HG02970 (cell line): Measurements from ENCODE around the gene DOCK2.

ENCODE experiments used
- ATAC-seq: cut with Tn5 transposase; IDR thresholded peaks from one replicate; pipeline ENCODE4 v1.9.1; 2021; ENCODE audit warnings: mild to moderate bottlenecking, moderate library complexity, moderate number of reproducible peaks; ENCODE audit not compliant: unreplicated experiment, low FRiP score

DOCK2 gene

DNA sequence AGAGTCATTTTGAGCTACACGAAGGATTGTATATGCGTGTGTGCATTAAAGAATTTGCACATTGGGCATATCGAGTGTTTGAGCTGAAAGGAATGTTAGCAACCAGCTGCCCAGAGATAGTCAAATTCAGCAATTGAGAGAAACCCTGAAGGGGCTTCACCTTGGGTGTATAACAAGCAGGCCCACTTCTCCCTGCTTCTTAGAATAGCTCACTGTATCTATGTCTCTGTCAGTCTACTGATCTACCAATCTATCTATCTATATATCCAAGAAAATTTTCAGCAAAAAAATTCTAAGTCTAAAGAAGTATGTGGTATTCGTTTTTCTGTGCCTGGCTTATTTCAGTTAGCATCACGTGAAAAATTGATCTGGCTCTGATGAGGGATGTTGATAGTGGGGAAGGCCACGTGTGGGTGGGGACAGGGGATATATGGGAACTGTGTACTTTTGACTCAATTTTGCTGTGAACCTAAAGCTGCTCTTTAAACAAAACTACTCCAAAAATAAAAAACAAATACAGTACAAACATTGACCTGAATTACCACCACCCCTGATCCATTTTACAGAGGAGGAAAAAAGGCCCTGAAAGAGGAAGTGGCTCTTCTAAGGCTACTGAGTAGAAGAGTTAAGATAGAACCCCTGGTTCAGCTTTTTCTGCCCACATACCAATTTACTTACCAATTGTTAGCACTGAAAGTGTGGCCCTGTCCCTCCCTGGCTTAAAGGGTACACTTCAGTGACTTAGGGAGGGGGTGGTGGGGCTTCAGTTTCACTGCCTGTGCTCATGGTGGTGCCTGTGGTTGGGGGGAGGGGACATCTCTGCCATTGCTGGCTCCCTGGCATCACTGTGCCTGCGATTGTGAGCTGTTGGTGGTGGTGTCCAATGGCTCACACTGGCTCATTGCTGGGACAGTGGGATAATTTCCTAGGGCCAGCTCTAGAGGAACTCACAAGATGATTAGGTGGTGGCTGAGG is 141.8 kb downstream of the DOCK2 start:
- ATAC-seq, result peak; percentile 79

DNA sequence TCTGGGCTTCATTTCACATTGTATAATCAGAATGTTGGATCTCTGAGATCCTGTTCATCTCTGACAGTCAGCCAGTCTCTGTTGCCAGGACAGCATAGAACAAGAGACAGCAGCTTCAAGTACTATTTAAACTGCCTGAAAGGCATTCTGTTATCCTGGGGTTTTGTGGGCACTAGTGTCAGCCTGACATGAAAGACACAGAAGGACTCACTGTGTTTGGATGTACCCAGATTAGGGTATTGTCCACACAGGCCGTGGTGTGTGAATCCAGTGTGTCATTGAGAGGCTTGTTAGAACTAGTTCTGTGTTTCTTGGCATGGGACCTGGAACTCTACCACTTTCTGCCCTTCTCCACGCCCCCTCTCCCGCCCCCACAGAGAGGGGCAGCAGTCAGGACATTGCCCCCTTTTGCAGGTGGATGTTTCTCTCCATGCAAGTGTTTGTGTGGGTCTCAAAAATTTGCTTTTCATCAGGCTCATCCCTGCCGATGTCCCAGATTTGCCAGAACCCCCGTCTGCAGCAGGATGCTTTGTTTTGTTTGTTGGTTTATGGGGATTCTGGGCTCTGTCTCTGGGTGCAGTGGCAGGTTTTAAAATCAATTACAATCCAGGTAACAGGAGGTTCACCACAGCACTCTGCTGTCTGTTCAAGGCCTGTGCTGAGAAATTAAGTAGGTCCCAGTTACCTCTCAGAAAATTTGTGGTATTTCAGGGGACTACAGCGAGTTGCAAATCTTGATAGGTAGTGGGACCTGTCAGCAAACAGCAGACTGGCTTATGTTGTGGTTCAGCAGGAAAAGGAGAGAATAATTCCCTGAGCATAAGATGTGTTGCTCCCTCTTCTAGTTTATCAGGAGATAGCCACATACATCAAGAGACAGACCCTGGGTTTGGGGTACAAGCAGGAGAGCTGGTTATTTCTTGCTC is 144.6 kb downstream of the DOCK2 start:
- no peak for ATAC-seq

DNA sequence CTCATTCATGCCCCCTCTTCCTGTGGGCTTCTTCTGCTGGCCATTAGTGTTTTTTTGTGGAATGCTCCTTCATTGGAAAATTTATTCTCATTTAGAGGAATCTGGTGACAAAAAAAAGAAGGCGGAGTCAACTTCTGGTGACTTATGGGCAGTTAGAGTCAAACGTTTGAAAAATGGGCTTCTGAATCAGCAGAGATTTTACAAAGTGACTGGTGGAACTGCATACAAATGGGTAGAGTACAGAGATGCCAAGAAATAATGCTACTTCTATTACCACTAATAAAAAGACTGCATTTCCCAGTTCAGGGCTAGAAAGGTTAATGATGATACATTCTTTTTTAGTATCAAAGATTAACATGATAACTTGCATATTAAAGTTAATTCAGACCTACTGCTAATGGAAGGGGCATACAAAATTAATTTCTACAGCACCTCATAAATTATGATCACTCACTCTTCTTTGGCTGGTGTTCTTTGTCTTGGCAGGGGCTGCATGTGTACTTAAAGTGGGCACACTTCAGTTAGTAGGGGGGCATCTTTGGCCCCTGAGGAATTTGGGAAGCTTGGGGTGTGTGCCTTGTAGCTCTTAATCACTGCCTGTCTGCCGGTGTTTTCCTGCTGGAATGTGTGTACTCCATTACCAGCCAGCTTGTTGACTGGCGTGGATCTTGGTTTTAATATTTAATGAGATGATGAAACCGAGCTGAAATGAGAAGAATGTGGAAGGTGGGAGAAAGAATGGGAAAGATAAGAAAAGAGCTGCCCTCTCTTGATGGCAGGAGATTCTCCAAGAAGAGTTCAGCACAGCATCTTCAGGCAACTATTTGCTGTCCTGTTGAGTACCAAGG is 148.9 kb downstream of the DOCK2 start:
- ATAC-seq, result no peak

DNA sequence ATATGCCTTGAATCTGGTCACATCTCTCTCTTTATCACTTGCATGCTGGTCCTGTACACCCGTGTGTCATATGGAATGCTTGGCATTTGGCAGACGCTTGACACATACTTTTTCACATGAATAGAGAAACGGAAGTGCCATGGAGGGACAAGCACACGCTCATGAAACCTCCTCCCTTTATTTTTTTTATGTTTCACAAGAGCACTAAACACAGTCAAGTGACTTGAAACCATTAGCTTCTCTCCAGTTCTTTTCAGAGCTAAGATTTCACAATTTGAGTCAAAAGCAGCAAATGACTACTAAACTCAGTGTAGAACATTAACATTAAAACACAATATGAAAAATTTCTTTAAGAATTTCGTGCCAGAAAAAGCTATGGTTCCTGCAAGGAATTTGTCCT is 151.1 kb downstream of the DOCK2 start:
- ATAC-seq, result no peak

DNA sequence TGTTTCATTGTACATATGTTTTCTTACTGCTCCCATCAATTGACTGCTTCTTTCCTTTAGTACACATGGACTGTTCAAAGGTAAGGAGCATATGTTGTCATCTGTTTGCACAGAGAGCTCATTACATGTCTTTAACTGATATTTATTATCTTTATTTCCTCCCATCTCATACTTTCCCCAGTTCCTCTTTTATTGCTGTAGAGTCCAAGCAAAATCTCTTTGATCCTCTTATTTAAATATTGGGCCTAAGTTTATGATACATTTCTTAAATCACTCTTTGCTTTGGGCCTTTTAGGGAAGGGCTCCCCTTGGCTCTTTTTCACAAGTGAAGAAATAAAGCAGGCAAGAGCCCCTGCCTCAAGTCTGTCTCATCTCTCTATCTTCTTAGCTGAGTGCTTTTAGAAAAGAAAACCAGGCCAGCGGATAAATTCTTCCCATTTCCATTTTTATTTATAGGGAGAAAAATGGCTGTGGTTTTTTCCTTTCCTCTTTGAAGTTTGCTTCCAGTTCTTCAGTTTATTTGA is 152.4 kb downstream of the DOCK2 start:
- ATAC-seq, result no peak

DNA sequence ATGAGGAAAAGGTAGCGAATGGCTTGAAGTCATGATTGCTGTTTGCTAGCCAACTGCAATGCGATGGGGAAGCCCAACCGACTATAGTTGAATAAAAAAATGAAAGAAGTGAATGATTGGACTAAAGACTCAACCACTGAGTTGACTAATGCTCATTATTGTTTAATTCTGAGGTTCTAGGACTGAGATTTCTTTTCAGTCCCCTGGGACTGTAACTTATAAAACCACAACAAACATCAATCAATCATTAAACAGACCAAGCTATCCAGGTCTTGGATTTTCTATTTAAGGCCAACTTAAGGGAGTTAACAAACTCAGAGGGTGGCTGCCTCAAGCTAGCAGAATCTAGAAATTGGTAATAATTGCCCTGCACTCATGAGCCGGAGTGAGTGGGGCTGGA is 154.2 kb downstream of the DOCK2 start:
- ATAC-seq, result no peak

DNA sequence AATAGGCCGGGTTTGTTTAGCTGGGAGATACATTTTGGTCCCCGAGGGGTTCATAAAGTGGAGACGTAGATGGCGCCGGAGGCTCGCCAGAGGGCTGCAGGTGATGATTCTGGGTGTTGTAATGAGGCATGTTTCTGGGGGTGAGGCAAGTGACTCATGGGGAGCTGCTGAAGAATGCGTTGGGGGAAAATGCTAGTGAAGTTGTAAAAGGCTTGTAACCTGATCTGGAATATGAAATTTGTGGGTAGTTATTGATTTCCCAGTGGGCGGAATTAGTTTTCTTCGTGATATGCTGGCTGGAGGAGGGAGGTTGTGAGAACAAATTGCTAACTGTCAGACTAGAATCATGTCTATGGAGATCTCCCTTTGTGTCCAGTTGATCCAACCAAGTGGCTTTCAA is 158.3 kb downstream of the DOCK2 start:
- no peak for ATAC-seq

DNA sequence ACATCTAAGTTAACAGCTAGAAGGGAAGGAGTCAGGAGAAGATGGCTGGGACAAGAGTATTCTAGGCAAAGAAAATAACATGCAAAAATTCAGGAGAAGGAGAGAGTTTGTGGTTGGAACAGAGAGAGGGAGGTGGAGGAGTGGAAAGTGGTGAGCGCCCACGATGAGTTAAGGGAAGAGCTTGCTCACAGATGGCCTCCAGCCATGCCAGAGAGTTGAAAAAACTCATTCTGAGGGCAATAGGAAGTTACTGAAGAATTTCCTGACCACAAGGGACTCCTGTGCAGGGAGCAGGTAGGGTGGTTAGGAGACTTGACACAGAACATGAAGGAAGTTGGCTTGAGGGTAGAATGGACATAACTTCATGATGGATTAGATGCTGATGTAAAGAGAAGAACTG is 159.7 kb downstream of the DOCK2 start:
- ATAC-seq, result no peak

DNA sequence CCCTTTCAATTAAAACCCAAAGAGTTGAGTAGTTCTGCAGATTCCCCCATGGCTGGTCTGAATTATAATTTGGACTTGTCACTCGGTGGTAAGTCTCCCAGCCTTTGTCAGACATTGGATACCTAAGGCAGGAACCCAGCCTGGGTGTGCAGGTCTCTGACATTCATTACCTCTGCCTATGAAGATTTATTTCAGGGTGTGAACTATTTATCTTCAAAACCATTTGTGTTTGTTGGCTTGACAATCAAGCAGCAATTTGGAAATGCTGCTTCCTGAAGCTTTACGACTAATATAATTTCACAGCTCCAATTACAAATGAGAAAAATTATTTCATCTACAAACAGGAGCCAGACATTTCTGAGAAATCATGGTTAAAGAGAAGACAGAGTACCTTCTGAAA is 160.5 kb downstream of the DOCK2 start:
- no peak for ATAC-seq

DNA sequence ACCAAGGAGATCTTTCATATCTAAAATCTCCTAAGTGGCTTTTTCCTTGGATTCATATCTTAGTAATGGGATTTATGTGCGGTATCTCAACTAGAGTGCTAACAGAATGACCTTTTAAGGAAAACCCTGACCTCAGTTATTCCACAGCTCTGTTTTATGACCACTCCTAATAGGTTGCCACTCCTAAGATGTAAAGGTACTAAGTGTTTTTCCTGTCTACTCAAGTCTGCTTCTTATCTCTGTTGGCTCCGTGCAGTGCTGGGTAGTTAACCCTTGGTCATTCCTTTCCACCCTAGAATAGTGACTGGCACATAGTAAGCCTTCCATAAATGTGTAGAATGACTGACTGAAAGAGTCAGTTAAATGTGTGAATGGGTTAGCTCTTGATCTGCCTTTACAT is 161.4 kb downstream of the DOCK2 start:
- ATAC-seq, result no peak

DNA sequence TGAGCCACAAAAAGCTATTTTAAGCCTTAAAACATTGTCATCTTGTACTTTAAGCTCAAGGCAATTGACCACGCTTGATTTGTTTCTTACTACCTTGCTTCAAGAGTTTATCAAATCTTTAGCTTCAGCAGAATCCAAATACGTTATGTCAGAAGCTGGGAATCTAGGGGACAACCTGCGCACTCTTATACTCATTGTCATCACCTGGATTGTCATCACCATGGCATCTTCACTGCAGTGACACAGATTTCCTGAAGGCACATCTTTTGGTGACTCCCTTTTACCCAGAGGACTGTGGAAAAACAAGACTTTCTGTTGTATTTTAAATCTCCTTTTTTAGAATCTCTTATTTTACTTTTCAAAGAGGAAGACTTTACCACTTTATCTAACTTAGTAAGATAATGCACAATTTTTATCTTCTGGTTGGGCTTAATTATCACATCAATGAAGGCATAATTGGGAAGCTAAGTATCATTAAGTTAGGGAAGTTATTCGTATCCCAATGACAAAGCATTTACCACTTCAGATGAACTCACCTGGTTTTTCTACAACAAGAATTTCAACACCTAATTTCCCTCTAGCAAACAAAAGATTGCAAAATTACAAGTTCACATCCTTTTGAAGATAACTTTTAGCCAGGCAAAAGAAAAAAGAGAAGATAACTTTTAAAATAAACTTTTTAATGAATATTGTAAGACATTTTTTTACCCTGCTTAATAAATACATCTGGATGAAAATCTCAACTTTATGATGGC is 162.0 kb downstream of the DOCK2 start:
- no peak for ATAC-seq

DNA sequence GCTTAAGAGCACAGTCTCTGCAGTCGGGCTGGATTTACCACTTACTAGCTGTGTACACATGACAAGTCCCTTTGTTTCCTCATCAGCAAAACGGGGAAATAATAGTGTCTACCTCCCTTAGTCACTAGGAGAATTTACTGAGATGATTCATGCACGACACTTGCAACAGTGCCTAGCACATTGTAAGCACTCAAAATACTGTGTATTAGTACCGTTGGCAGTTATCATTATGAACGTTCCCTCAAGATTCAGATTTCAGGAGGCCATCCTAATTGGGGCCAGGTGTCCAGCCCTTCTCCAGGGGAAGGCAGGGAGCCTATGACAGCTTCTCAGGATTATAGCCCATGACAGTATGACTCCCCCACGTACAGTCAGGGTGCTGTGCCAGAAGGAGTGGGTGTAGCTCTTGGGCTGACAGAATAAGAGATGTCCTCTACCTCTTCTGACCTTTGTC is 164.3 kb downstream of the DOCK2 start:
- no peak for ATAC-seq

DNA sequence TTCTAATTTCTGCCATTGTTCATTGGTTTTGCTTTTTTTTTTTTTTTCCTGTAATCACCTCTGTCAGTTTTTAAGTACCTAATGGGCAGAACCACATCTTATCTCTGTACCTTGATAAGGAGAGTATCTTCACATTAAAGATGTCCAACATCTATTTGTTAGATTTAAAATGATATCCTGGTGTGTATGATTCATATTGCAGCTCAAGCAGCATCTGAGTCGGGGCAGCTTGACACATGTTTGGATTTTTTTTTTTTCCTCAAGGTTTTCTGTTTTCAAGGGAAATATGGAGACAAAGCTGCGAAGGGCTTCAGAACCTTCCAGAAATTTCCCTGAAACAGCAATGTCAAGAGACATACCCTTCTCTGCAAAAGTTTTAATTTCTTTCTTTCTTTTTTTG is 164.7 kb downstream of the DOCK2 start:
- no peak for ATAC-seq

DNA sequence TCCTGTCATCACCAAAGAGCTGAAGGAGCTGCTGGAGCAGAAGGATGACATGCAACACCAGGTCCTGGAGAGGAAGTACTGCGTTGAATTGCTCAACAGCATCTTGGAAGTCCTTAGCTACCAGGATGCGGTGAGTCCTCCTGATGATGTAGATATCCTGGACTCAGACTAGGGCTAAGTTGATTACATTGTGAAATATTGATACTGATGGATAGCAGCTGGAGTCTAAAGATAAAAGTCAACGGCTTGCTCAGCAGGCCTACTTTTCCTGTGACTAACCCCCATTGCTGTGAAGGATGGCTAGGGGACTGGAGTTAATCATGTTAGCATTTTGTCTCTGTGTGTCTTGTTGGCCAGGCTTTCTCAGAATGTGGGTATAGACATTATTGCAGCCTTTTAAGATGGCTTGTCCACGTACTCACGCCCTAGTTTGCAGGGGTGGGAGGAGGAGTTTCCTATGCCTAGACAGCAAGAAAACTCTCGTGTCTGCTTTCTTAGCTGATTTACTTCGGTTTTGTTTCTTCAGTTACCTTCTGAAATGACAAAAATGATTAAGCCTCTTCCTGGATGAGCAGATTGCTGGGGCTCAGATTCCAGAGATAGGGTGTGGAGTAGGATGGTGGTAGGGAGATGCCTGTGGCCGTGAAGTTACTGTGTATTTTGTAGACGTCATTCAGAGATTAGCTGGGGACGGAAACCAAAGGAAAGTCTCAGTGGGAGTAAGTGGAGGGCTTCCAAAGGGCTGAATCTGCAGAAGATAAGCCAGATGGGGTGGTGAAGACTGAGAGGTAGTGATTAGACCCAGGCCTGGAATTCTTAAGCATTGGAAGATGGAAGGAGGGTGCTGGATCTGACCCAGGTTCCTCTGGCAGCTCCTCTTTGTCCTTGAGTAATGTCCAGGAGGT is 166.3 kb downstream of the DOCK2 start:
- ATAC-seq, result no peak

DNA sequence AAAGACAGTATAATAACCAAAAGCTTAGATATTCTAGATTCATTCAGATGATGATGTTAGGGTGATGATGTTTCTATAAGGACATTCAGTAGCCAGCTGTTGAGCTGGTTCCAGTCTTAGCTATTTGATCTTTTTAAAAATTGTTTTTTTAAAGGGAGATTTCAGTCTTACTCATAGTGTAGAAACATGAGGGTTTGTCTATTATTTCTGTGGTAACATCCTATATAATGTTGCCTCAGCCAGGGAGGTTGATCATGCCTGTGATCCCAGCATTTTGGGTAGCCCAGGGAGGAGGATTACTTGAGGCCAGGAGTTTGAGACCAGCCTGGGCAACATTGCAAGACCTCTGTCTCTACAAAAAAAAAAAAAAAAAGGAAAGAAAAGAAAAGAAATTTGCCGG is 167.8 kb downstream of the DOCK2 start:
- ATAC-seq, result no peak

DNA sequence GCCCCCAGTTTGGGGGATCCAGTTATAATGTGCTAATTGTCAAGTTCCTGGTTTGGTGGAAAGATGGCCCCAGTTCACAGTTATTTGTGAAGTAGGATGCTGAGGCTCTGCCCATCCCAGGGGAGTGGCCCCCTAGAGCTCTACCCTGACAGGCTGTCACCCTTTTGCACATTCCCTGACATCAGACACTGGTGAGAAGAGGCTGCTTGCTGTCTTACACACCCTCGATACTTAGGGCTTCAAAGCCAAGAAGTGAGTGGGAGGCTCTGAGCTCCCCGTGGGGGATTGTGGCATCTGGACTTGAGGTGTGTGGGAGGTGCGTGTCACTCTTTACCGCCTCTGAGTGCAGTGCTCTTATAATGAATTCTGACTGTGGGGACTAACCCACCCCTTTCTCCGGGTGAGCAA is 168.5 kb downstream of the DOCK2 start:
- ATAC-seq, result peak; percentile 71

DNA sequence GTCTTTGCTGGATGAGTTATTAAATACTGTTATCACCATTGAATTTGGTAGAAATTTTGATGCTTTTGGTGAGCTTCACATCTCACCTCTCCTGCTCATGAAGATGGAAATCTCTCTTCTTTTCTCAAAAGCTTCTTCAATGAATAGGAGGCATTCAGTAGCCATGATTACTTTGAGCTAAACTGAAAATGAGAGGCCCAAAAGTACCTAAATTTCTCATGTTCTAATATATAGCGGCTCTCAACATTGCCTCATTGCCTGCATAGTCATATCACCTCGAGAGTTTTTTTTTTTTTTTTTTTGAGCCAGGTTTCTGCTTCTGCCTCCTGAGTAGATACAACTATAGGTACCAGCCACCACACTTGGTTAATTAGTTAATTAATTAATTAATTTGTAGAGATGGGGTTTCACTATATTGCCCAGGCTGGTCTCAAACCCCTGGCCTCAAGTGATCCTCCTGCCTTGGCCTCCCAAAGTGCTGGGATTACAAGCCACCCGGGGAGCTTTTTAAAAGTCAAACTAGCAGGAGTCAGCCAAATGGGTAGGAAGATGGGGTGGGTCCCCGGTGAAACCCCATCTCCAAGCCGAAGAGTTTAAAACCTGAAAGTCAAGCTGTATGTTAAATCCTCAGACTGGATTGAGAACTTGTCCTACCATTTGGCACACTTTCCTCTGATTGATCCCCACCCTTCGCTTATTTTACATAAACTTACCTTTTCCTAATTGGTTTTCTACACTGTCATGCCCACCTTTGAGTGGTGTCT is 169.0 kb downstream of the DOCK2 start:
- ATAC-seq, result peak; percentile 43
